H1 (cell line): ENCODE data around the gene LRRTM2. TPM values are rescaled to one million over a fixed set of nuclear protein-coding genes. Genes with fewer than 3 reads are reported as not detected.

Source experiments
- CTCF ChIA-PET: fragments of 300-600 bp; sonication (Branson Sonifier 250); formaldehyde crosslinking; loops from one replicate; lab custom pipeline; 2021; ENCODE audit not compliant: partially characterized antibody; lab: Charles Lee
- POLR2A ChIA-PET: fragments of 300-600 bp; sonication (Branson Sonifier 250); formaldehyde crosslinking; loops from one replicate; lab custom pipeline; 2021; ENCODE audit warnings: inconsistent platforms; ENCODE audit not compliant: partially characterized antibody; lab: Charles Lee
- DNase-seq, 2 experiments: peaks; one replicate each; pipeline versions ENCODE4 v3.0.0 to v3.0.0-alpha.2; 2010 to 2022; ENCODE audit warnings: low spot score in 2 of 2, low read depth in 1 of 2, mixed read lengths in 1 of 2
- FAIRE-seq: peaks from 2 replicates; lab custom pipeline; 2011; peaks lifted over from hg19 to GRCh38; lab: Jason Lieb, UNC
- H2AFZ ChIP-seq: 2 replicates; pipeline ENCODE4 v1.8.1; 2012; ENCODE audit warnings: low read length, inconsistent platforms
- H2AK5ac ChIP-seq: 2 replicates; pipeline ENCODE4 v1.6.1; 2013; ENCODE audit warnings: low read depth, low read length
- H2BK120ac ChIP-seq: replicated peaks from 2 replicates; pipeline ENCODE3; 2013; ENCODE audit warnings: low read depth, low read length, inconsistent platforms
- H2BK12ac ChIP-seq: 2 replicates; pipeline ENCODE4 v1.6.1; 2013; ENCODE audit warnings: low read depth, low read length
- H2BK15ac ChIP-seq: 2 replicates; pipeline ENCODE4 v1.6.1; 2013; ENCODE audit warnings: low read length
- H2BK20ac ChIP-seq: 2 replicates; pipeline ENCODE4 v1.6.1; 2013; ENCODE audit warnings: low read length
- H2BK5ac ChIP-seq: 2 replicates; pipeline ENCODE4 v1.6.1; 2013; ENCODE audit warnings: low read depth, low read length
- H3K14ac ChIP-seq: 2 replicates; pipeline ENCODE4 v1.6.1; 2013; ENCODE audit warnings: inconsistent platforms; ENCODE audit not compliant: insufficient read length
- H3K18ac ChIP-seq: 2 replicates; pipeline ENCODE4 v1.6.1; 2013; ENCODE audit warnings: low read length; ENCODE audit errors: extremely low read depth
- H3K23ac ChIP-seq: 2 replicates; pipeline ENCODE4 v1.6.1; 2013; ENCODE audit warnings: inconsistent platforms; ENCODE audit not compliant: insufficient read length
- H3K23me2 ChIP-seq: 2 replicates; pipeline ENCODE4 v1.6.1; 2013; ENCODE audit warnings: low read depth, low read length
- H3K27ac ChIP-seq: 2 replicates; pipeline ENCODE4 v1.6.1; 2011; ENCODE audit warnings: low read depth, low read length, inconsistent platforms
- H3K27me3 ChIP-seq, 4 experiments: replicated peaks in 1 of 4; 1 replicate in 1 of 4; 2 replicates in 3 of 4; pipeline versions ENCODE4 v1.6.1 to v1.8.1; 2011 to 2013; ENCODE audit warnings: low read length in 3 of 4, mild to moderate bottlenecking in 3 of 4, inconsistent platforms in 2 of 4, mixed read lengths in 2 of 4, moderate library complexity in 1 of 4; ENCODE audit not compliant: control insufficient read depth in 3 of 4, insufficient read depth in 3 of 4; ENCODE audit errors: extremely low read depth in 1 of 4
- H3K36me3 ChIP-seq, 4 experiments: 2 replicates each; pipeline versions ENCODE4 v1.6.1 to v1.8.1; 2011 to 2013; ENCODE audit warnings: mild to moderate bottlenecking in 4 of 4, low read length in 3 of 4, moderate library complexity in 2 of 4, control low read depth in 1 of 4, inconsistent platforms in 1 of 4; ENCODE audit not compliant: insufficient read depth in 4 of 4, control insufficient read depth in 2 of 4
- H3K4ac ChIP-seq: replicated peaks from 2 replicates; pipeline ENCODE3; 2013; ENCODE audit warnings: low read length, low read depth, mixed read lengths, inconsistent platforms; ENCODE audit not compliant: insufficient read length
- H3K4me1 ChIP-seq, 4 experiments: replicated peaks in 1 of 4; 1 replicate in 1 of 4; 2 replicates in 3 of 4; pipeline versions ENCODE4 v1.6.1 to v1.8.1; 2011 to 2013; ENCODE audit warnings: low read length in 3 of 4, inconsistent platforms in 2 of 4, mixed read lengths in 1 of 4; ENCODE audit not compliant: insufficient read depth in 4 of 4, control insufficient read depth in 3 of 4
- H3K4me2 ChIP-seq, 2 experiments: 2 replicates each; pipeline versions ENCODE4 v1.6.1 to v1.8.1; 2011 to 2013; ENCODE audit warnings: low read depth in 2 of 2, low read length in 2 of 2, control low read depth in 1 of 2, inconsistent platforms in 1 of 2, mild to moderate bottlenecking in 1 of 2; ENCODE audit not compliant: insufficient read depth in 1 of 2
- H3K4me3 ChIP-seq, 4 experiments: fragments of 200-600, 300-600 bp in 1 of 4; sonication (generic), shearing (Covaris generic), sonication (Bioruptor Twin) in 1 of 4; 2 replicates each; pipeline versions ENCODE4 v1.5.1 to v1.8.1; 2011 to 2016; ENCODE audit warnings: low read length in 4 of 4, low read depth in 3 of 4, control low read depth in 2 of 4, inconsistent platforms in 2 of 4, mild to moderate bottlenecking in 2 of 4, mixed read lengths in 1 of 4, moderate library complexity in 1 of 4; ENCODE audit not compliant: insufficient read depth in 2 of 4; ENCODE audit errors: extremely low read depth in 1 of 4
- H3K56ac ChIP-seq: replicated peaks from 2 replicates; pipeline ENCODE3; 2013; ENCODE audit warnings: low read depth, mild to moderate bottlenecking, mixed read lengths, low read length, inconsistent platforms; ENCODE audit not compliant: insufficient read length
- H3K79me1 ChIP-seq: 2 replicates; pipeline ENCODE4 v1.6.1; 2013; ENCODE audit warnings: low read depth, low read length, control low read depth
- H3K79me2 ChIP-seq, 2 experiments: 2 replicates each; pipeline versions ENCODE4 v1.6.1 to v1.8.1; 2012 to 2013; ENCODE audit warnings: low read length in 2 of 2, mild to moderate bottlenecking in 2 of 2, inconsistent platforms in 1 of 2; ENCODE audit not compliant: insufficient read depth in 2 of 2, control insufficient read depth in 1 of 2
- H3K9ac ChIP-seq, 4 experiments: replicated peaks in 1 of 4; 1 replicate in 1 of 4; 2 replicates in 3 of 4; pipeline versions ENCODE4 v1.6.1 to v1.8.1; 2011 to 2013; ENCODE audit warnings: low read depth in 3 of 4, low read length in 3 of 4, control low read depth in 2 of 4, mild to moderate bottlenecking in 2 of 4, moderate library complexity in 2 of 4, inconsistent platforms in 1 of 4; ENCODE audit errors: extremely low read depth in 1 of 4
- H3K9me3 ChIP-seq, 2 experiments: 2 replicates each; pipeline versions ENCODE4 v1.6.1 to v1.8.1; 2012 to 2013; ENCODE audit warnings: mild to moderate bottlenecking in 2 of 2, moderate library complexity in 2 of 2, control low read depth in 1 of 2, inconsistent platforms in 1 of 2, low read depth in 1 of 2, low read length in 1 of 2, mixed read lengths in 1 of 2; ENCODE audit not compliant: insufficient read depth in 2 of 2
- H4K20me1 ChIP-seq, 2 experiments: replicated peaks in 1 of 2; 2 replicates each; pipeline versions ENCODE3 to v1.8.1; 2011 to 2013; ENCODE audit warnings: inconsistent platforms in 2 of 2, low read length in 2 of 2, mild to moderate bottlenecking in 1 of 2; ENCODE audit not compliant: insufficient read depth in 2 of 2, control insufficient read depth in 1 of 2
- H4K5ac ChIP-seq: 2 replicates; pipeline ENCODE4 v1.6.1; 2013; ENCODE audit warnings: low read length, low read depth, mixed read lengths, inconsistent platforms; ENCODE audit not compliant: insufficient read length
- H4K8ac ChIP-seq: 2 replicates; pipeline ENCODE4 v1.8.0; 2013; ENCODE audit warnings: mild to moderate bottlenecking, moderate library complexity, low read length, inconsistent platforms; ENCODE audit not compliant: insufficient read depth; ENCODE audit errors: extremely low read depth
- H4K91ac ChIP-seq: replicated peaks from 2 replicates; pipeline ENCODE3; 2013; ENCODE audit warnings: low read length, mixed read lengths, inconsistent platforms; ENCODE audit not compliant: insufficient read length
- YY1 ChIP-seq: IDR thresholded peaks from 2 replicates; pipeline ENCODE4 v1.6.1; 2011; ENCODE audit warnings: low read depth, mild to moderate bottlenecking, low read length
- WGBS, 2 experiments: shearing (Covaris generic) in 1 of 2; methylation state at CpG; one replicate each; pipeline versions ENCODE4 v1.1.6 to v1.1.7; 2013 to 2015; ENCODE audit warnings: low lambda C conversion rate in 2 of 2, mixed read lengths in 2 of 2, inconsistent platforms in 1 of 2, low coverage in 1 of 2, missing lambda C conversion rate in 1 of 2; ENCODE audit not compliant: insufficient replicate concordance in 2 of 2, insufficient coverage in 1 of 2, insufficient read length in 1 of 2; ENCODE audit errors: extremely low coverage in 1 of 2, missing lambda C conversion rate in 1 of 2; 5-methylcytosine and 5-hydroxymethylcytosine counted together
- polyA plus RNA-seq, 7 experiments: library from polyadenylated mRNA; depleted of rRNA in 3 of 7; stranded (reverse) in 5 of 7; unstranded in 2 of 7; fragments of >200 nt in 5 of 7; fragments of 200-250 nt in 2 of 7; gene quantifications; 1 replicate in 5 of 7; 2 replicates in 1 of 7; 4 replicates in 1 of 7; pipeline versions ENCODE4 v1.2.1 to v1.2.3, GENCODE V29; 2011 to 2013; ENCODE audit warnings: missing spikeins in 2 of 7, mixed read lengths in 2 of 7
- total RNA-seq: library from RNA; stranded (reverse); fragmentation: NEBNext Ultra II Directional; extraction: Animal tissue kit (Norgen Biotek cat#: 25700); gene quantifications from 2 replicates; pipeline ENCODE4 v1.2.1, GENCODE V29; 2021
- TF ChIP-seq, protein P1 (sequence below): IDR thresholded peaks from 2 replicates; pipeline ENCODE4 v1.6.1; 2012; ENCODE audit warnings: inconsistent platforms

The LRRTM2 gene
- total and polyA plus RNA-seq, 2 of the 8 experiments (the other 6 are each of a cell fraction or from before 2014, with no cell fraction given): not detected

GRCh38 chr5:138884094-138884493, 9.0 kb upstream of the LRRTM2 start:
- Histone ChIP-seq H3K27ac (peak overlapping the region; percentile 39; the same call in 1 of the 2 replicates), H3K14ac (no peak overlapping the region), H3K18ac (no peak overlapping the region), H3K23me2 (no peaks in the 10 kb centered on the region), H3K9ac (no peak overlapping the region), H3K4me1 (peaks cover 0 to 24% (median 9%) of the 10 kb centered on the region in 4 experiments; a peak in 4 of 7 replicates), H3K79me2 (peaks cover 0 to 57% of the 10 kb centered on the region in 2 experiments; a peak in 2 of 4 replicates), H4K8ac (no peak overlapping the region), H2BK5ac (peak overlapping the region; percentile 37; the same call in 1 of the 2 replicates), H4K20me1 (no peaks in the 10 kb centered on the region), H4K91ac (no peak overlapping the region), H3K27me3 (no peaks in the 10 kb centered on the region), H2AK5ac (no peak overlapping the region), H2AFZ (no peak overlapping the region), H3K4me3 (peak overlapping the region in 1 of 4 experiments; percentile 48; a peak in 1 of 8 replicates), H3K4ac (no peak overlapping the region), H3K4me2 (peak overlapping the region; percentile 37 to 55), H2BK20ac (no peak overlapping the region), H3K36me3 (peaks cover 0 to 24% (median 17%) of the 10 kb centered on the region in 4 experiments; a peak in 6 of 8 replicates), H3K79me1 (peaks cover 3% of the 10 kb centered on the region; the same call in 1 of the 2 replicates), H3K9me3 (peaks cover 2 to 3% of the 10 kb centered on the region in 2 experiments; a peak in 2 of 4 replicates), H3K56ac (no peak overlapping the region), H3K23ac (no peak overlapping the region), H2BK12ac (no peak overlapping the region), H4K5ac (peak overlapping the region; percentile 91), H2BK120ac (no peak overlapping the region), H2BK15ac (no peak overlapping the region)
- DNase-seq (no peak), FAIRE-seq (peak; percentile 45)
- ChIA-PET POLR2A (interaction anchor here (1.0 to 1.3 kb wide), 2 partner anchors 10 to 13 kb away, joined by 4 read pairs; no protein-coding TSS in a partner anchor), CTCF (interaction anchor here (1.3 kb wide), 1 partner anchor 95 kb away, joined by 3 read pairs; no protein-coding TSS in a partner anchor)
- WGBS, 2 experiments: 4% methylated on average over 1 of the region's 1 CpG; no CpG with 5 or more reads in 1 of the 2 experiments
- peak; percentile 15; the same call in 1 of the 2 replicates for TF ChIP-seq YY1
- TF ChIP-seq, protein P1, sequence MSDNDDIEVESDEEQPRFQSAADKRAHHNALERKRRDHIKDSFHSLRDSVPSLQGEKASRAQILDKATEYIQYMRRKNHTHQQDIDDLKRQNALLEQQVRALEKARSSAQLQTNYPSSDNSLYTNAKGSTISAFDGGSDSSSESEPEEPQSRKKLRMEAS: no peak
